A549 treated with ZK216348 at 1 μM for 4 hours (cell line): ENCODE results near the gene USP32. TPM values are rescaled to one million over a fixed set of nuclear protein-coding genes. Genes with fewer than 3 reads are reported as not detected.

Source experiments
- total RNA-seq: library from RNA; stranded (reverse); fragments of 200-300 nt; extraction: Qiagen RNA extraction; gene quantifications from 5 replicates; pipeline ENCODE4 v1.2.3, GENCODE V29; 2022; ENCODE audit warnings: low read depth

Gene USP32, protein sequence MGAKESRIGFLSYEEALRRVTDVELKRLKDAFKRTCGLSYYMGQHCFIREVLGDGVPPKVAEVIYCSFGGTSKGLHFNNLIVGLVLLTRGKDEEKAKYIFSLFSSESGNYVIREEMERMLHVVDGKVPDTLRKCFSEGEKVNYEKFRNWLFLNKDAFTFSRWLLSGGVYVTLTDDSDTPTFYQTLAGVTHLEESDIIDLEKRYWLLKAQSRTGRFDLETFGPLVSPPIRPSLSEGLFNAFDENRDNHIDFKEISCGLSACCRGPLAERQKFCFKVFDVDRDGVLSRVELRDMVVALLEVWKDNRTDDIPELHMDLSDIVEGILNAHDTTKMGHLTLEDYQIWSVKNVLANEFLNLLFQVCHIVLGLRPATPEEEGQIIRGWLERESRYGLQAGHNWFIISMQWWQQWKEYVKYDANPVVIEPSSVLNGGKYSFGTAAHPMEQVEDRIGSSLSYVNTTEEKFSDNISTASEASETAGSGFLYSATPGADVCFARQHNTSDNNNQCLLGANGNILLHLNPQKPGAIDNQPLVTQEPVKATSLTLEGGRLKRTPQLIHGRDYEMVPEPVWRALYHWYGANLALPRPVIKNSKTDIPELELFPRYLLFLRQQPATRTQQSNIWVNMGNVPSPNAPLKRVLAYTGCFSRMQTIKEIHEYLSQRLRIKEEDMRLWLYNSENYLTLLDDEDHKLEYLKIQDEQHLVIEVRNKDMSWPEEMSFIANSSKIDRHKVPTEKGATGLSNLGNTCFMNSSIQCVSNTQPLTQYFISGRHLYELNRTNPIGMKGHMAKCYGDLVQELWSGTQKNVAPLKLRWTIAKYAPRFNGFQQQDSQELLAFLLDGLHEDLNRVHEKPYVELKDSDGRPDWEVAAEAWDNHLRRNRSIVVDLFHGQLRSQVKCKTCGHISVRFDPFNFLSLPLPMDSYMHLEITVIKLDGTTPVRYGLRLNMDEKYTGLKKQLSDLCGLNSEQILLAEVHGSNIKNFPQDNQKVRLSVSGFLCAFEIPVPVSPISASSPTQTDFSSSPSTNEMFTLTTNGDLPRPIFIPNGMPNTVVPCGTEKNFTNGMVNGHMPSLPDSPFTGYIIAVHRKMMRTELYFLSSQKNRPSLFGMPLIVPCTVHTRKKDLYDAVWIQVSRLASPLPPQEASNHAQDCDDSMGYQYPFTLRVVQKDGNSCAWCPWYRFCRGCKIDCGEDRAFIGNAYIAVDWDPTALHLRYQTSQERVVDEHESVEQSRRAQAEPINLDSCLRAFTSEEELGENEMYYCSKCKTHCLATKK (N-terminal part only)
- total RNA-seq: 30.9 to 38.6 TPM (median 35.4 TPM) in 5 replicates

GRCh38 chr17:60392042-60392844, at the start of gene USP32:
Gene USP32, minus strand, starts transcription at chr17:60392133. Its CDS starts 194 bp downstream, at chr17:60391939.

DNA sequence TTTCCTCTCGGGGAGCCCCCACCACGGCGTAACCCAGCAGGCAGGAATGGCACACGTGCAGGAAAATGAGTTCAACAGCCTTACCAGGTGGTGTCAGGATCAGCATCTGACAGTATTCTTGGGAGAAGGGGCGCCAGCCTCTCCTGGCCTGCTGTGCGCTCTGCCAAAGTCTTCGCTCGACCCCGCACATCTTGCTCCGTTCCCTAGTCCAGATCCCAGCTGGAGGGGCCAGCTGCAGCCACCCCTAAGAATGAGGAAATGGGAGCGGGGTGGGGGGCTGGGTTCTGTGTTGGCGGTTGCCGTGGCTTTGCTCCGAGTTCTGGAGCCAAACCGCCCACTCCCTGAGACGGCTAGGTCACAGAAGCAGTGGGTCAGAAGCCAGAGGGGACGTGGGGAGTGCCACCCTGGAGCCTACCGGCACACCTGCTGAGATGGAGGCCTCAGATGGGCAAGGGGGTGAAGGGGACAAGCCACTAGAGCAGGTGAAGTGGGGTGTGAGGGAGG, 30.3 kb upstream of the USP32 start, which contains the start of gene CHCT1:
CHCT1 (plus strand) TSS at position 328 of the 504 bp plus-strand sequence; CDS start at position 432, 104 bp downstream.

GRCh38 chr17:60149691-60150582, 242.0 kb downstream of the USP32 start, which contains the start of gene CA4:
Gene CA4, plus strand, starts transcription at chr17:60149973. Its CDS starts 62 bp downstream, at chr17:60150035.

Other genes with a start within 250 kb of the USP32 start
- gene CA4, start 242.2 kb downstream of the USP32 start, total RNA-seq: 0.24 TPM in 1 of 5 replicates, not detected in the others
- gene CHCT1, start 30.4 kb upstream of the USP32 start, total RNA-seq: not detected in 5 replicates
- gene APPBP2, start 134.1 kb upstream of the USP32 start, total RNA-seq: 9.6 to 23.9 TPM (median 17.9 TPM) in 5 replicates
- 15.5 to 21.5 TPM (median 16.9 TPM) in 5 replicates for gene PPM1D, start 208.1 kb upstream of the USP32 start, total RNA-seq